Hematopoietic multipotent progenitor cell treated with erythropoietin and hydrocortisone succinate and interleukin-3 and kit ligand, for 6 days (in vitro differentiated cells): ENCODE measurements around the gene TGFBR3L.
"Not testable (repeated sequence)": the region's sequence is repeated elsewhere in the genome, so short reads cannot be mapped to it uniquely, and the experiment has no call there.

Experiments
- DNase-seq: peaks from one replicate; pipeline ENCODE4 v3.0.0-alpha.2; 2015

Gene TGFBR3L

GRCh38 chr19:7918615-7919421, 4.2 kb downstream of the TGFBR3L start:
- no peak for DNase-seq

- DNase-seq, result peak; percentile 97
These were observed 5.2 kb downstream of the TGFBR3L start, which contains the start of gene SNAPC2 for GRCh38 chr19:7919610-7920518. SNAPC2 (plus strand) TSS chr19:7920338; CDS start chr19:7920367, 29 bp downstream.

- peak; percentile 100 for DNase-seq
These were observed 6.1 kb downstream of the TGFBR3L start for GRCh38 chr19:7920519-7921301.

GRCh38 chr19:7921302-7921966, 6.8 kb downstream of the TGFBR3L start:
- no peak for DNase-seq

- DNase-seq, result no peak
These were observed 7.6 kb downstream of the TGFBR3L start for GRCh38 chr19:7921967-7922835.

- DNase-seq, result no peak
These were observed 8.2 kb downstream of the TGFBR3L start for GRCh38 chr19:7922836-7923195.

- no peak for DNase-seq
These were observed 8.9 kb downstream of the TGFBR3L start for GRCh38 chr19:7923295-7924191.

- peak; percentile 32 for DNase-seq
These were observed 9.6 kb downstream of the TGFBR3L start for GRCh38 chr19:7924241-7924640.

GRCh38 chr19:7924651-7925170, 10.1 kb downstream of the TGFBR3L start:
- DNase-seq, result no peak

GRCh38 chr19:7925171-7925851, 10.7 kb downstream of the TGFBR3L start:
- peak; percentile 93 for DNase-seq

GRCh38 chr19:7926021-7926726, 11.5 kb downstream of the TGFBR3L start, which contains the start of gene CTXN1:
CTXN1 (minus strand) TSS chr19:7926135; CDS start chr19:7925538, 597 bp downstream.
- peak; percentile 74 for DNase-seq

- no peak for DNase-seq
These were observed 12.3 kb downstream of the TGFBR3L start for GRCh38 chr19:7926727-7927604.

- DNase-seq, result no peak
These were observed 13.1 kb downstream of the TGFBR3L start for GRCh38 chr19:7927605-7928333.

GRCh38 chr19:7928334-7928706, 13.7 kb downstream of the TGFBR3L start:
- no peak for DNase-seq

- peak; percentile 90 for DNase-seq
These were observed 14.4 kb downstream of the TGFBR3L start for GRCh38 chr19:7928741-7929701.

GRCh38 chr19:7930030-7930429, 15.4 kb downstream of the TGFBR3L start:
- not testable (repeated sequence) for DNase-seq
